Posterior cingulate gyrus (tissue), 11 donors: Measurements from ENCODE around the gene UXS1.

ENCODE experiments used
- DNase-seq, 10 donors: peaks; one replicate each; pipeline versions ENCODE4 v3.0.0 to v3.0.0-alpha.2; 2020 to 2021; ENCODE audit warnings: mixed read lengths in 3 of 10
- intact Hi-C: fragments of 100-400 bp; cut with DNase I; formaldehyde crosslinking; loops from one replicate; pipeline ENCODE4 v1.15.1; 2023

Gene UXS1

DNA sequence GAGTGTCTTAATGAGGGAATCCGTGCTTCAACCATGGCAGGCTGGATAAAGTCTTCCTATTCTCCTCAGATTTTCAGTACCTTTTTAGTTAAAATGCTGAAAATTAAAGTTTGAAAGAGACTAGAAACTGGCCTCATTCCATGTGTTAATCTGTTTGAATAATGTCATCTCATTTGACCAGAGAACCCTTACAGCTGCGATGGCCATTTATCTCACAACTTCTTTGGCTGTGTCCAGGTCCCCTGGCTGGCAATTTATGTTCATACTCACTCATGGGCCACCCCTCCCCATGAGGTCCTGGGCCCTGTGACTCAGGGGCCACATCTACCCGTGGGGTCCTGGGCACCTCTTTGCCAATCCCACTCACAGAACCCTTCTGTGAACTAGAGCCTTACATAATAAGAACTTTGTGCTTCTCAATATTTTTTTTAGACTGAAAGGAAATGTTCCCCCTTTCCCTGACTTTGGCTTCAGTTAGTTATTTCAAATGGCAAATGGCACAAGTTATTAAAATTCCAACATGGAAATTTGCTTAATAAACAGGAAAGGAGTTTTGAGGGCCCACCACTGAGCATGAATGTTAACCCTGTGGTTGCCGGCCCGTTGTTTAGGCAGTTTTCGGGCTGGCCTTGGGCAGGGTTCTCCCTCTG lies 134.6 kb downstream of the UXS1 start:
- peak in 1 of 10 donors; percentile 49 for DNase-seq
- intact Hi-C loops: no loop called here

DNA sequence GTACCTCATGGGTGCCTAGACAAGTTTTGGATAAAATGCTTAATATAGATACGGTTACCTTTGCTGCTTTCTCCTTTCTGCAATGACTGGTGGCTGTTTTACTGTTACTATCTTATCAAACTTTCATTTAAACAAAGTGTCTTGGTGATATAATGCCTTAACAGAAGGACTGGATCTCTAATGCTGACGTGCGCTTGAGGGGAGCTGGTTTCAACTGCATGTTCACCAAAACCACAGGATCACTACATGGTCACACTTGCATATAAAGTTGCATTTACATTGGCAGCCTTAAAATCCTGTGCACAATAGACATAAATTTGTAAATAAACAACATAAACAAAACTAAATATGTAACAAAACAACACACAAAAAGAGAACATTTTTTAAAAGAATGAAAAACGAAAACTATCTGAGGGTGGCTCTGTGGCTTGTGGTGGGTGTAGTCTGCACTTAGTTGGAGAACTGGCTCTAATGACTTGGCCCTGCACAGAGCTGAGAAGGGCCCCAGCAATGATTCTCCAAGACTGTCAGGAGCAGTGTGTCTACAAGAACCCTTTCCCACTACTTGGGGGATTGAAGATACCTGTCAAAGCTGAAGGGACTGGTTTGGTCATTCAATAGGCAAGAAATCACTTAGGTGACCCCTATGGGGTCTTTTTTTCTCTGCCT lies 135.5 kb downstream of the UXS1 start:
- intact Hi-C loops: no loop called here
- no peak for DNase-seq

DNA sequence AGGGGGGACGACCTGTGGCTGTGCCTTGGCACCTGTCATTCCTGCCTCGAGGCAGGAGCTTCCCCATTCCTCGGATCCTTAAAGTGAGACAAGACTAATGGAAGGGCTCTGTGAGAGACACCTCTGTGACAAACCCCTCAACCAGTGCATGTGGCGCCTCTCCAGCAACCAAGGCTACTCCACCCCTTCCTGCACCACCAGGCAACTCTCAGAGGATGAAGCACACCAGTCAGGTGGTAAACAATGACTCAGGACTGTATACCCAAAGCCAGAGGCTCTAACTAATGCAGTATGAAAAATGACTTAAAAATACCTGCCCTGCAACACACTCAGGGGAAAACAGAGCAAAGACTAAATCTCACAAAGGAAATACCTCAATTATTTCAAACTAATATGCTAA lies 136.9 kb downstream of the UXS1 start:
- DNase-seq: no peak
- intact Hi-C loops: no loop called here

DNA sequence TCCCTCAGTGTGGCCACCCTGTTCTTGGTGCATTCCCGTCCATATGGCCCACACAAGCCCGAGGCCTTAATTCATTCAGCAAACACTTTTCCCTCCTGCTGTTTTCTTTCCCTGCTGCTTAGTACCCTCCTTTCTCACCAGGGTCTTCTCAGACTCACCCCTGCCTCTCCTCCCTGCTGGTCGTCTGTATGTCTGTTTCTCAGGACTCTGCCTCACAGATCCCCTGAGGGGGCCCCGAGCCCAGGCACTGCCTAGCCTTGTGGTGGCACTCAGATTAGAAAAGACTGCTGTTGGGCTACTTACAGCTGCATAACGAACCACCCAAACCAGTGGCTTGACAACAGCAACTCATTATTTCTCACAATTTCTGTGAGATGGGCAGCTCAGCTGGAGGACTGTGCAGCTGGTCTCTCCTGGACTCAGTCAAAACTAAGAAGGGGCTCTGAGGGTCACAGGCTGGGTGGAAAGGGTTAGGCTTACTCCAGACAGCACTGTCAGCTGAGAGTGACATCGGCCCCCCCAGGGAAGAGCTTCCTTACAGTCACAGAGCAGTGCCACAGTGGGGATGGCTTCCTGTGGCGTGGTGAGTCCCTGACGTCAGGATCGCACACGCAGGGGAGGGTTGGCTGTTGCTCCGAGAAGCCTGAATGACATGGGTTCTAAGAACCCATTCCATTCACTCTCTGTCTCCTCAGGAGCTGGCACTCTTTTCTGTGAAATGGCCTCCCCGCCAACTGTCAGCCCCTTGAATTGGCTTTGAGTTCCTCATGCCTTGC lies 139.0 kb downstream of the UXS1 start:
- peak in 1 of 10 donors; percentile 70 for DNase-seq
- intact Hi-C loops: no loop called here

DNA sequence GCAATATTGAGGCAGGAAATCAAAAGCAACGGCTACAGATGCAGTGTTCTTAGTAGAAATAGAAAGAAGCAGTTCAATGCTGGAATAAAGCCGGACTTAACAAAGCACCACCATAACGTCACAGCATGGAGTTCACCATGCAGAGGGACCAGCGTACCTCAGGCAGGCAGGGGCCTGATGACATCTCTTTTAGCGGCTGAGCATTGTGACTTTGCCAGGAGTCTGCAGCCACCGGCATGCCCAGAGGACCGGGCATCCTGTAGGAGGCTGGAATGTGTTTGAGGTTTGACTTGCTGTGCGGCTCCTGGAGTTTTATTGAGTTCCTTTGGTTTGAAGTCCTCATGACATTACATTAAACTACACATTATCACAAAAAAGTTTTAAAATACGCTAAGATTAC lies 139.8 kb downstream of the UXS1 start:
- DNase-seq: peak in 1 of 10 donors; percentile 20
- intact Hi-C loops: no loop called here

DNA sequence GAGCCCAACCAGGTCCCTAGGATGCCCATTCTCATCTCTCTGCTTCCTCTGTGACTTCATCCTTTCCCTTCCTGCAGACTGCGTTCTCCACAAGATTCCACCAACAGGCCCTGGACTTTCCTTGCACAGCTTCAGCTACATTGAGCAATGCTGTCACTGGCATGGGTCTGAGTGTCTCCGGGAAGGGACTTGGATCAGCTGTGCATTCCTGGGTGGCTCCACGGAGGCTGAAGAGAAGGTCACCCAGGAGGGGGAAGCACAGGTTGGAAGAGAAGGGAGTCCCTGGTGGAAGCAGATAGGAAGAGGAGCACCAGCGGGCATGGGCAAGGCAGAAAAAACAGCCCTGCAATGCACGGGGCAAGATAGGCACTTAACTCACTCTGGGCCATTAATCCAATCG lies 140.5 kb downstream of the UXS1 start:
- intact Hi-C loops: no loop called here
- DNase-seq: peak in 1 of 10 donors; percentile 36

DNA sequence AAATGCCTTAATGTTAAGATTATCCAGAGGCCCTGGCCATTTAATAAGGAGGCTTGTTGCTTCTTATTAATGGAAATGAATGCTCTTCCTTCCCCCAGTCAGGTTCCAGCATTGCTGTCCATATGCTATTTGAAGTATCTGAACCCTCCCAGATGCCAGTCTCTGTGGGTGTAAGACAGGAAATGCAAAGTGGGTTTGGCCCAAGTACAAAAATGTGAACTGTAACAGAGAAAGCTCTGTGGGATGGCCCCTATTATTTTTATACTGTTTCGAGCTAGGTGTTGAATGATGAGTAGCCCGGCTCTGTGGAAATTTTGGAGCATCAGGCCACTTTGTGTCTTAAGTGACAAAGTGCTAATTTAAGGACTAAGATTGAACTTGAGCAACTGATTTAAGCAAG lies 141.0 kb downstream of the UXS1 start:
- no peak for DNase-seq
- intact Hi-C loops: no loop called here

DNA sequence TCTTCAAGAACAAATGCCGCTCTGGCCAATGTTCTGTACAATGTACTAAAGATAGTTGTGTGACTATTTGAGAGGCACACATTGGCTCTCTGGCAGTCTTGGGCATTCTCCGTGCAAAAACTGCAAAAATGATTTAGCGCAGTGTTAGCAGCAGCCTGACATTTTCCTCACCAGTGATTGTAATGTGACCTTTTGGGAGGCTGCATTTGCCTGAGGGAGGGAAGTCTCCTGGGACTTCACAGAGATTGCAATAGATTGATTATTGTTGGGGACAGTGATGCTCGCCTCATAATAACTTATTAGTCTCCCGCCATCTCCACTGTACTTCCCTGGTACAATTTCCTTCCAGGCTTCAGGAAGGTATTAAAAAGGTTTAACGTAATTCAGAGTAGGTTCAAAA lies 149.2 kb downstream of the UXS1 start:
- DNase-seq: no peak
- intact Hi-C loops: no loop called here

DNA sequence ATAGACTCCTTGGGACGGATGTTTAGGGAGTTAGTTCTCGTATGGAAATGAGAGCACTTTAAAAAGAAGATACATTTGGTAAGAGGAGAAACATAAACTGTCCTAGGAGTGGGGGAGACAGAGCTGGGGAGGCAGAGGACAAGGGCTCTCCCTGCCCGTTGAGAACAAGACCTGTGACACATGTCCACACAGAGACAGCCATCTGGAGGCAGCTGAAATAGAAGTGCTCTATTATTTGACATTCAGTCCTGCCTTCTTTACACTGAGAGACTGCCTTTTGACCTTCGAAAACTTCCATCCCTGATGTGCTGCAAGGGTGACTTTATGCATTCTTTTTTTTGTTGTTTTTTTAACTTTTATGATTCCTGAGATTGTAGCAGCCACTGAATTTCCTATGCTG lies 150.1 kb downstream of the UXS1 start:
- intact Hi-C loops: no loop called here
- DNase-seq: no peak
